HG02798 (cell line): Measurements from ENCODE around the gene MBOAT7.
A peak's percentile ranks its signal among the peaks of the same experiment; 100 is the strongest.
"Not testable (repeated sequence)": the region's sequence is repeated elsewhere in the genome, so short reads cannot be mapped to it uniquely, and the experiment has no call there.

Experiments used
- ATAC-seq: cut with Tn5 transposase; IDR thresholded peaks from one replicate; pipeline ENCODE4 v1.9.1; 2021; ENCODE audit warnings: mild to moderate bottlenecking; ENCODE audit not compliant: unreplicated experiment, poor library complexity

MBOAT7 gene, protein sequence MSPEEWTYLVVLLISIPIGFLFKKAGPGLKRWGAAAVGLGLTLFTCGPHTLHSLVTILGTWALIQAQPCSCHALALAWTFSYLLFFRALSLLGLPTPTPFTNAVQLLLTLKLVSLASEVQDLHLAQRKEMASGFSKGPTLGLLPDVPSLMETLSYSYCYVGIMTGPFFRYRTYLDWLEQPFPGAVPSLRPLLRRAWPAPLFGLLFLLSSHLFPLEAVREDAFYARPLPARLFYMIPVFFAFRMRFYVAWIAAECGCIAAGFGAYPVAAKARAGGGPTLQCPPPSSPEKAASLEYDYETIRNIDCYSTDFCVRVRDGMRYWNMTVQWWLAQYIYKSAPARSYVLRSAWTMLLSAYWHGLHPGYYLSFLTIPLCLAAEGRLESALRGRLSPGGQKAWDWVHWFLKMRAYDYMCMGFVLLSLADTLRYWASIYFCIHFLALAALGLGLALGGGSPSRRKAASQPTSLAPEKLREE

DNA sequence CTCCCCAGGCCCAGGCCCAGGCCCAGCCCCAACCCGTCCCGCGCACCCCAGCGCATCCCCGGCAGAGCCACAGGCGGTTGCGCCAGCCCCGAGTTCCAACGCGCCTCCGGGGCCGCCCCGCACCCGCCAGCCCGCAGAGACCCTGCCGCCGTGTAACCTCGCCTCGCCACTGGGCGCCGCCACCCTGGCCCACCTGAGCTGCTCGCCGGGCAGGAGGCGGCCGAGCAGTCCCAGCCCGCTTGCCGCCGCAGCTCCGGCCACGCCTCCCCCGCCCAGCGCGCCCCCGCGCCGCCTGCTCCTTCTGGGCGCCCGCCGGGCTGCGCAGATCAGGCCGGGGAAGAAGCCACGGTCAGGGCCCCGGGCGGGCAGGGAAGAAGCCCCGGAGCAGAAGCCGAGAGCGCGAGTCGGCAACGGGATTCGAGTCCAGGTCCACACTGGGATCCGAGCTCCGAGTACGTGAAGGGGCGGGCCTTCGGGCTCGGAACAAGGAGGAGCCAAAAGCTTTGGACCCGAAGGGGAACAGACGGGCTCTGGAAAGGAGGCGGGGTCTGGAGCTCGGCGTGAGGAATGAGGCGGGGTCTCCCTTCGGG lies at the start of gene MBOAT7:
Gene MBOAT7 (minus strand): TSS at position 436 of the 590 bp plus-strand sequence. CDS start 1,072 bp downstream, outside the sequence.
- ATAC-seq, result peak; percentile 15

DNA sequence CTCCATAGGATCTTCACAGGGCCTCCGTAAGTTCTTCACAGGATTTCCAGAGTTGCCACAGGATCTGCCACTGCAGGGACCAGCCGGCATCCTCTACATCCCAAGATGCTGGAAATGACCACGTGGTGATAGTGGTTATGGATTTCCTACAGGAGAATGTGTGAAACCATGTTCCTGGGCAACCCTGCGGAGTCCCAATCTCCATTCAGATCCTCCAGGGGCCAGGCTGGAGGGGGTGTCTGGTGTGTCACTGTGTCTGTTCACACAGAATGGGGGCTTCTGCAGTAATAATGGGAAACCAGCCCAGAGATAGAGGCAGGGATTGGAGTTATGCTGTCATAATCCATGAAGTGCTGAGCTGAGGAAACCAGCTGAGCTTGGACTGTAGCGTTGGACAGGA lies 44.6 kb upstream of the MBOAT7 start:
- no peak for ATAC-seq

DNA sequence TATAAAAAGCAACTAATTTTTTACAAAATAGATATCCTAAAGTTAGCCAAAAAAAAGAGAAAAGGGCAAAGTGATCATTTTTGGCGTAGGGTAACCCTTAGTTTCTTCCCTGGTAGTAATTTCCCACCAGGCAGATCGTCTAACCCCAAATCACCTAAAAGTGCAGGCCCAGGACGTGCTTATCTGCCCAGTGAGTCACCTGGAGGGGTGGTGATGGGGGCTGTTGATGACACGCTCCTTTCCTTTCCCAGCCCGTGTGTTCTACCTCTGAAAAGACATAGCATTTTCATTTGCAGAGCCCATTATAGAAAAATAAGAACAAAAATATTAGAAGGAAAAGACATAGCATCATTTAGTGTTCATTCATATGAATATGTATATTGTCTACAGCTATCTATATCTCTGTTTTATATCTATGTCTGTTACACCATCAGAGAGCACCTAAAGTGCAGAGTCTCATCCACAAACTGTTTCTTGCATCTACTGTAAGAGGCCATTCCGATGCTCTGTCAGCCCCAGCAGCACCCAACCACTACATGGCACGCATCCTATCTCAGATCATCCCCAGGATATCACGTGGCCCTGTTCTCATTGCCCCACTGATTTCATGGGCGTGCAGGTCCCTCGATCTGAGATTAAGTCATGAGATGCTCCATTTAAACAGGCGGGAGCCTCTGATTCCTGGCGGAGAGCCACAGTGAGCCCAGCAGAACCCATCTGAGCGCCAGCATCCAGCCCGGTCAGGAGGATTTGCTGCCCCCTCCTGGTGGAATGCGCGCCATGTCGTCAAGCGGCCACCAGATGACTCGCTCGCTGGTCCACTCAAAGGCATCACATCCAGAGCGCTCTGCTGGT lies 41.9 kb upstream of the MBOAT7 start:
- peak; percentile 54 for ATAC-seq

DNA sequence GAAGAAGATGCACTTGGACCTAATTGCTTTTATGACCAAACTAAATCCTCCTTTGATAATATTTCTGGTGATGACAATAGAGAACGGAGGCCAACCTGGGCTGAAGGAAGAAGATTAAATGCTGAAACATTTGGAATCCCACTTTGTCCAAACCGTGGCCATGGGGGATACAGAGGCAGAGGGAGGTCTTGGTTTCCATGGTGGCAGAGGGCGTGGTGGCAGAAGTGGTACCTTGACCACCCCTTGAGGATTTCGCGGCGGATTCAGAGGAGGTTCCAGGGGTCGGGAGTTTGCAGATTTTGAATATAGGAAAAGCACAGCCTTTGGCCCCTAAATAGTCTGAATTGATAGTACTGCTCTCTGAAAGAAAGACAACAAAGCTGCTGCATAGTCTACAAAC lies 40.7 kb upstream of the MBOAT7 start:
- ATAC-seq, result no peak

DNA sequence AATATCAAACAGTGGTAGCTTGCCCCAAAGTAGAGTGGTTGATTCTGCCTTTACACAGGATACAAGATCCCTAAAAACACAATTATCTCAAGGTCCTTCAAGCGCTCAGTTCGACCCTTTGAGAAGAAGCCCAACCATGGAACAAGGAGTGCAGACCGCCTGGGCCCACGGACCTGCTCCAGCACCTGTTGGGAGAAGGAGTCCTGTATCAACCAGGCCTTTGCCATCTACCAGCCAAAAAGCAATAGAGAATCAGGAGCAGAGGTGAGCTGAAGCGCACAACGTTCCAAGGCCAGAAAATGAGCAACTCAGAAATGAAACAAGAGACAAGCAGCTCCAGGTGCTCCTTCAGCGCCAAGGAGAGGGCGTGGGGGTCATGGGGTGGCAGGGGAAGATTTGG lies 39.8 kb upstream of the MBOAT7 start:
- ATAC-seq, result no peak

DNA sequence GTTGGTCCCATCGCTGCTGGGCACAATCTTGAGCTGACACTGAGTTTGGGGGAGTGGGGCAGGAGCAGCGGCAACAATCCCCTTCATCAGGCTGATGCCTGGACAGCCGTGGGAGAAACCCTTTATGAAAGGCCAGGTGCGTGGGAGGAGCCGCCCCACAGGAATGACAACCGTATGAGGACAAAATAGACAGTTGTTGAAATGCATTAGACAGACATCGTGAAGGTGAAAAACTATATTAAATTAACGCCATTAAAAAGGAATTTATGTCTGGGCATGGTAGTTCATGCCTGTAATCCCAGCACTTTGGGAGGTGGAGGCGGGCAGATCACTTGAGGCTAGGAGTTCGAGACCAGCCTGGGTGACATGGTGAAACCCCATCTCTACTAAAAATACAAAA lies 35.2 kb upstream of the MBOAT7 start:
- ATAC-seq, result not testable (repeated sequence)

DNA sequence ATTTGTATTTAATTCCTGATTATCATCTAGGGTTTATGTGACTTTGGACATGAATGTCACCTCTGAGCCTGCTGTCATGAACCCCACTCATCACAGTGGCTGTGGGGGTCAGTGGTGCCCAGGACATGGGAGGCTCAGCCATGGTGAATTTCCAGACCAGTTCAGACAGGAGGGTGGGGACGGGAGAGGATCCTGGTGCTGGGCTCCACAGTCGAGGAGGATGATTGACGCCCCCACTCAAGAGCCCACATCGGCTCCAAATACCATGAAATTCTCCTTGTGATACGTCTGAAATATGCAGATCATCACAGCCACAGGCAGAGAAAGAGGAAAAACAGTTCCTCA lies 34.5 kb upstream of the MBOAT7 start:
- ATAC-seq, result not testable (repeated sequence)

DNA sequence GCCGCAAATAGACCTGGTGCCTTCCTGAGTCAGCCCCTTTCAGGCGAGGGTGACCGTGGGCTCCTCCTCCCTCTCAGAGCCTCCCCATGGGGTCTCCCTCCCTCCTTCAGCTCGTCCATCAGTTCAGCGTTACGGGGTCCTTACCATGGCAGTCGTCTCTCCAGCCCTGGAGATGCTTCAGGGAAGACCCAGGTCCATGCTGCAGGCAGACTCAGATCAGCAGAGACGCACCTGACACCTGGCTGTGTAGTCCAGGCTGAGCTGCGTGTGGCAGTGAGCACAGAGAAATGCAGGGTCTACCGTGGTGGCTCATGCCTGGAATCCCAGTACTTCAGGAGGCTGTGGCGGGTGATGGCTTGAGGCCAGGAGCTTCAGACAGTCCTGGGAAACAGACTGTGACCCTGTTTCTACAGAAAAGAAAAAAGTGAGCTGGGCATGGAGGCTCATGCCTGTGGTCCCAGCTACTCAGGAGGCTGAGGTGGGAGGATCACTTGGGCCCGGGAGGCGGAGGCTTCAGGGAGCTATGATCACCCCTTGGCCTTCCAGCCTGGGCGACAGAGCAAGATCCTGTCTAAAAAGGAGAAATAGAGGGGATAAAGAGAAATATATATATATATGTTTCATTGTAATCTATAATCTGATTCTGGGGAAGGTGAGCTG lies 34.0 kb upstream of the MBOAT7 start:
- ATAC-seq, result not testable (repeated sequence)

DNA sequence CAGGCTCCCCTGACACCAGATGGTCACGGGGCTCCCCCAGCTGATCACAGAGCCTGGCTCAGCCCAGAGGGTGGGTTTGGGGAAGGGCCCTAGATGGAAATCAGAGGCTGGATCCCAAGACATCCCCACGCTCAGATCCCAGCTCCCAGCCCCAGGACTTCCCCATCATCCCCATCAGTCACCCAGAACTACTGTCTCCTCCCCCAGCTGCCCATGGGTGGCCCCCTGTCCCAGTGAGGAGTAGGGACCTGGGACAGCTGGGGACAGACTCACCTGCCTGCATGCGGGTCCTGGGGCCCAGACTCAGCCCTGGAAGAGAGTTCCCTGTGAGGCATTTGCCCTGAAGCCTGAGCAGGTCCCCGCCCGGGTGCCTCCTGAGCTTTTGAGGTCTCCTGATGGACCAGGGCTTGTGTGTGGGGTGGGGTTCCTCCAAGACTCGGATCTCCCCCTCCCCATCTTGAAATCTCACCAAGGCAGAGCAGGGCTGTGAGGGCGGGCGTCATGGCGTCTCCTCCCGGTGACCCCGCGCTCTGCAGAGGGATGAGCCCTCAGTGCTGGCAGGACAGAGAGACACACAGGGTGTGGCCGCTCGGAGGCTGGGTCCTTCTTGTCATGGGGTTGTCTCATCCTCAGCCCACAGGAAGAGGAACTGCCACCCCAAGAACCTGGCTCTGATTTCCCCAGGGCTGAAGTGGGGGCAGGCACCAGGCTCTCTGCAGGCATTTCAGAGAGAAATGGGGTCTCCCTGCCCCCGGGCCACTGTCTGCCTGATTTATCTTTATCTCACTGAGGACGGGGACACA lies 33.3 kb upstream of the MBOAT7 start, which contains the start of gene LILRB3:
Gene LILRB3 (minus strand): TSS at position 534 of the 803 bp plus-strand sequence. CDS start 31 bp downstream, at position 503.
- not testable (repeated sequence) for ATAC-seq

DNA sequence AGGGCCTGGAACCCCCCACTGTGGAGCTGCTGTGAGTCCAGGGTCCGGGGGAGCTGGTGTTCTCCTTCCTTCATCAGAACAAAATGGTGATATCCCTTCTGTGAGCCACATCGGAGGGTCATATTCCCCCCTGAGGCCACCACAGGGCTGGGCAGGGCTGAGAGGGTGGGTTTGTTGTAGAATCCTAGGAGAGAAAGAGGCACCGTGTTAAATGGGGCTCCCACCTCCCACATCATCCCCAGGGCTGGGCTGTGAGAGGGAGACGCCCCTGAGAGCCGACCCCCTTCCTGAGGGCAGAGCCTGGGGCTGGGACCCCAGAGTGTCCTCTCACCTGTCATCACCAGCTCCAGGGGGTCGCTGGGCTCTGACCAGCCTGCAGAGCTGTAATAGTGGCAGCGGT lies 32.6 kb upstream of the MBOAT7 start:
- not testable (repeated sequence) for ATAC-seq

DNA sequence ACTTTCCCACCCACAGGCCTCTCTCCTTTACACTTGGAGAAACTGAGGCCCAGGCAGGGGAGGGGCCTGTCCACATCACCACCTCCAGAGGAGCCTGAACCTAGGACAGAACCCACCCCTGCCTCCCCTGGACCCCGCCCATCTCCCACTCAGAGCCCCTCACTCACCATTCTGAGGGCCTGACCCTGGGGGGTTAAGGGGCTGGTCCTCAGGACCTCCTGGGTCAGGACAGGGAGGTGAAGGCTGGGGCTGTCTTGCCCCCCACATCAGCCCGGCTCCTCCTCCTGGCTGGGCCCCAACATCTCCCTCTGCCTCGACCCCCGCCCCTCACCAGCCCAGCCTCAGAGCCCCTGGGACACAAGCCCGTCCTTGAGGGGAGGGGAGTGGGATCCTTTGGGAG lies 30.3 kb upstream of the MBOAT7 start:
- ATAC-seq, result not testable (repeated sequence)

DNA sequence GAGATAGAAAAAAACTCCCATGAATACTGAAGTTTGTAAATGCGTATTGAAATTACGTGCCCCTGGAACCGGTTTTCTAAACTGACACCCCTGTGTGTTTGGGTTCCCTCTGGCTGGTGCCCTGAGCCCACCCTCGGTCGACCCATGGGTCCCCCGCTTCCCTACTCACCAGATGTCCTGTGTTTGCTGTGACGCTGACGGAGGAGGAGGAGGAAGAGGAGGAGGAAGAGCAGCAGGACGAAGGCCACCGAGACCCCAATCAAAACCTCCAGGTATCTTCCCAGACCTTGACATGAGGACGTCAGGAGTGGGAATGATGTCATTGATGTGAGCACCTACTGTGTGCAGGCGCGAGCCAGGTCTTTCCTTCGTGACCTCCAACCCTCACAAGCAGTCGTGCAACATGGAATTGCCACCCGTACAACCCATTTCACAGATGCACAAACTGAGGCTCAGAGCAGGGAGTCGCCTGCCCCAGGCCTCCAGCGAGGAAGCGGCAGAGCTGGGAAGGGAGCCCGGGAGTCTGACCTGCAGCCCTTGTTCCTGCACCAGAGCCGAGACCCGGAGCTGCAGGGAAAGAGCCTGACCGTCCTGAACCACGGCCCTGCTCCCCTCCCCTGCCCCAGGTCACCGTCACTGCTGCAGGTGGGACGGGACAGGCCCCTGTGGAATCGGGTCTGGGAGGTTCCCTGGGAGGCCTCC lies 29.7 kb upstream of the MBOAT7 start:
- ATAC-seq, result no peak

DNA sequence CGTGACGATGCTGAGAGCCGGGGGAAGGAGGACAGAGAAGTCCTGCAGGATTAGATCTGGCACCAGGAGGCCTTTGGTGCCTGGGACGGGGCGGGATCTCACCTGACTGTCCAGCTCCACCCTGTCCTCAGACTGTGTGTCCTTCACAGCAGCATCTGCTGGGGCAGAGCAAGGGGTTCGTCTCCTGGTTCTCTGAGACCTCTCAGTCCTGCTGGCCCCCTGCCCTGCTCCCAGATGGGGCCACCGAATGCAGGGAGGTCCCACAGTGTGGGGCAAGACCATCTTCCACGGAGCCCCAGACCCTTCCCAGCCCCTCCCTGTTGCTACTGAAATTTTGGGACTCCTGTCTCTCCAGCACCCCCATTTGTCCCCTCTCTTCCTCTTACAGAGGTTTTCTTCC lies 28.9 kb upstream of the MBOAT7 start:
- ATAC-seq, result no peak

DNA sequence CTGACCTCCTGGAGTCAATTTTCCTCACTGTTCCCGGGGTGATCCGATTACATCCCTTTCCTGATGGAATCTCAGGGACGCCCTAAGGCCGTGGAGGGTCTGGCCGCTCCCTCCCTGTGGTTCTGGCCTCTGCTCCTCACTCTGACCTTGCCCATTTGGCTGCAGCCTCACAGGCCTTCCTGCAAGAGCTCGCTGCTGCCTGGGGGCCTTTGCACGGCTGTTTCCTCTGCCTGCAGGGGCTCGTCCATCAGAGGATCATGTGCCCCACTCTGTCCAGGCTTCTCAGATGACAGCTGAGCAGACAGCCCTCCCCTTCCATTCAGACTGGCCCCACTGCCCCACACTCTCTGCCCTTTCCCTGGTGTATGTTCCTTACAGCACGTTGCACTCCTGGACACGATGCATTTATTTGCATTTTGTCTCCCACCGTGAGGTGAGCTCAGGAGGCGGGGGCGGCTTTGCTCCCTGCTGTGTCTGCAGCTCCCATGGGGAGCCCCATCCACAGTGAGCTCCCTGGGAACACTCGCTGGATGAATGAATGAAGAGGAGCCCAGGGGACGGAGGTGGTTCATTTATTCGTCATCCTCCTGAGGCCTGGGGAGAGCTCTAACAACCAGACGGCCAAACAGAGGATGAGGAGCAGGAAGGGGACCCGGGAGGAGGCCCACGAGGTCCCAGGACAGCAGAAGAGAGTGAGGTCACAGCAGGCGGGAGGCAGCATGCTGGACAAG lies 28.3 kb upstream of the MBOAT7 start:
- ATAC-seq, result not testable (repeated sequence)

DNA sequence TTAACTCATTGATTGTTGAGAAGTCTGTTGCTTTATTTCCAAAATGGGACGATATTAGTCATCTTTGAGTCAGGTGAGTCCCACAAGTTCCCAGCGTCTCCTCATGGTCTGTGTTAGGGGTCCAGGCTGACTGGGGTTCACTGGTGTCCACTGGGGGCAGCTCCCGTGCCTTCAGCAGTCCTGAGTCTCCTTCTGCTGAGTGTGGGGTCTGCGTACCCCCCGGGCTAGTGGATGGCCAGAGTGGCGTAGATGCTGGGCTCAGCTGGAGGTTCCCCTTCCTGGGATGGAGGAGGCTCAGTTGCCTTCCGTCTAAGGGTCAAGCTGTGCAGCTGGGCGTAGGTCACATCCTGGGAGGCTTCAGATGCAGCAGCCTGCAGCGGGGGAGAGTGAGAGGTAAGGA lies 27.5 kb upstream of the MBOAT7 start:
- ATAC-seq, result no peak

DNA sequence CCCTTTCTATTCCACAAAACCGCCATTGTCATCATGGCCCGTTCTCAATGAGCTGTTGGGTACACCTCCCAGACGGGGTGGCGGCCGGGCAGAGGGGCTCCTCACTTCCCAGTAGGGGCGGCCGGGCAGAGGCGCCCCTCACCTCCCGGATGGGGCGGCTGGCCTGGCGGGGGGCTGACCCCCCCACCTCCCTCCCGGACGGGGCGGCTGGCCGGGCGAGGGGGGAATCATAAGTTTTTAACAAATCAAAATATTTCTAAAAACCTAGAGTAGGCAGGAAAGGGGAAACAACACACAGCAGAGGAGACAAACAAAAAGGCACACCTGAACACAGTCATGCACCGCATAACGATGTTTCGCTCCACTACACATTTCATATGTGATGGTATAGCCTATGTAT lies 25.4 kb upstream of the MBOAT7 start:
- not testable (repeated sequence) for ATAC-seq

DNA sequence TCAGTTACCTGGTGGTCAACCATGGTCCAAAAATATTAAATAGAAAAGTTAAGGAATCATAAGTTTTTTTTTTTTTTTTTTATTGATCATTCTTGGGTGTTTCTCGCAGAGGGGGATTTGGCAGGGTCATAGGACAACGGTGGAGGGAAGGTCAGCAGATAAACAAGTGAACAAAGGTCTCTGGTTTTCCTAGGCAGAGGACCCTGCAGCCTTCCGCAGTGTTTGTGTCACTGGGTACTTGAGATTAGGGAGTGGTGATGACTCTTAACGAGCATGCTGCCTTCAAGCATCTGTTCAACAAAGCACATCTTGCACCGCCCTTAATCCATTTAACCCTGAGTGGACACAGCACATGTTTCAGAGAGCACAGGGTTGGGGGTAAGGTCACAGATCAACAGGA lies 24.8 kb upstream of the MBOAT7 start:
- ATAC-seq, result not testable (repeated sequence)

DNA sequence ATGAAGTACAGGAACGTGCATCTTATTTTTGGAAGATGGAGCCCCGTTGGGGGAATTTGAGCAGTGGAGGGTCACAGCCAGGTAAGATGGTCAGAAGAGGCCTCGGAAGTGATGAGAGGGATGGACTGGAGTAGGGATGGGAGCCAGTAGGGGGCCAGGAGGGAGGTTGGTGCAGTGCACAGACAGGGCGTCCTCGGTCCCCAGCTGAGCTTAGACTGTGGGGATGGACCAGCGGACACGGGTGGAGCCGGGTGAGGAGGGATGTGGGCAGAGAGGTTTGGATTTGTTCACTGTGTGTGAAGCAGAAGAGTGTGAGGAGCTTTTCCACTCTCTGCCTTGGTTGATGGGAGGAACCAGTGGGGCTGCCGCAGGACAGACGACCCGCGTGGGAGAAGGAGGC lies 21.9 kb upstream of the MBOAT7 start:
- ATAC-seq, result no peak
